ENCODE data around the gene TMSB4Y.

DNA sequence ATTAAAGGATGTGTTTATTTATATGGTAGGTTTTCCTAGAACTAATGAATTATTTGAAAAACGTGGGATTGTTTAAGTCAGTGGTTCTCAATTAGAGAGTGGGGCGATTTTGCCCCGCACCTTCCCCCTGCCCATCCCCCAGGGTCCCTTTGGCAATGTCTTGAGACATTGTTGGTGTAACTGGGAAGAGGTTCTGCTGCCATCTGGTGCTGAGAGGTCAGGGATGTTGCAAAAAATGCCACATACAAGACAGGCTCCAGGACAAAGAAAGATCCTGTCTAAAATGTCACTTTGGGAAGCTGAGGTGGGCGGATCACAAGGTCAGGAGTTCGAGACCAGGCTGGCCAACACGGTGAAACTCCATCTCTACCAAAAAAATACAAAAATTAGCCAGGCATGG lies 25.8 kb downstream of the TMSB4Y start:
- TF ChIP-seq, protein P1, sequence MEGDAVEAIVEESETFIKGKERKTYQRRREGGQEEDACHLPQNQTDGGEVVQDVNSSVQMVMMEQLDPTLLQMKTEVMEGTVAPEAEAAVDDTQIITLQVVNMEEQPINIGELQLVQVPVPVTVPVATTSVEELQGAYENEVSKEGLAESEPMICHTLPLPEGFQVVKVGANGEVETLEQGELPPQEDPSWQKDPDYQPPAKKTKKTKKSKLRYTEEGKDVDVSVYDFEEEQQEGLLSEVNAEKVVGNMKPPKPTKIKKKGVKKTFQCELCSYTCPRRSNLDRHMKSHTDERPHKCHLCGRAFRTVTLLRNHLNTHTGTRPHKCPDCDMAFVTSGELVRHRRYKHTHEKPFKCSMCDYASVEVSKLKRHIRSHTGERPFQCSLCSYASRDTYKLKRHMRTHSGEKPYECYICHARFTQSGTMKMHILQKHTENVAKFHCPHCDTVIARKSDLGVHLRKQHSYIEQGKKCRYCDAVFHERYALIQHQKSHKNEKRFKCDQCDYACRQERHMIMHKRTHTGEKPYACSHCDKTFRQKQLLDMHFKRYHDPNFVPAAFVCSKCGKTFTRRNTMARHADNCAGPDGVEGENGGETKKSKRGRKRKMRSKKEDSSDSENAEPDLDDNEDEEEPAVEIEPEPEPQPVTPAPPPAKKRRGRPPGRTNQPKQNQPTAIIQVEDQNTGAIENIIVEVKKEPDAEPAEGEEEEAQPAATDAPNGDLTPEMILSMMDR (optimal IDR thresholded peaks at IDR 0.05 in 1 of 3, IDR thresholded peaks at IDR 0.05 in 1 of 3, conservative IDR thresholded peaks at IDR 0.05 in 1 of 3; ENCODE audit: extremely low read depth in 1 of 3, insufficient read depth in 2 of 3, low read length in 3 of 3), result no peak
- TF ChIP-seq EZH2 (IDR thresholded peaks at IDR 0.05; ENCODE audit: low read length), result no peak
